Body of pancreas (tissue), 4 donors: ENCODE measurements around the gene ALG3.

ENCODE experiments used
- CTCF ChIP-seq, 7 experiments: fragments of 450-650 bp in 4 of 7; fragments of 200-600 bp in 3 of 7; sonication (generic) in 3 of 7; IDR thresholded peaks; one replicate each; pipeline ENCODE4 v1.5.1; 2016 to 2019; ENCODE audit warnings: antibody characterized with exemption in 7 of 7
- POLR2A ChIP-seq, 3 donors: fragments of 450-650 bp; IDR thresholded peaks; one replicate each; pipeline ENCODE4 v1.6.1; 2016; ENCODE audit warnings: antibody characterized with exemption in 3 of 3, mild to moderate bottlenecking in 2 of 3

DNA sequence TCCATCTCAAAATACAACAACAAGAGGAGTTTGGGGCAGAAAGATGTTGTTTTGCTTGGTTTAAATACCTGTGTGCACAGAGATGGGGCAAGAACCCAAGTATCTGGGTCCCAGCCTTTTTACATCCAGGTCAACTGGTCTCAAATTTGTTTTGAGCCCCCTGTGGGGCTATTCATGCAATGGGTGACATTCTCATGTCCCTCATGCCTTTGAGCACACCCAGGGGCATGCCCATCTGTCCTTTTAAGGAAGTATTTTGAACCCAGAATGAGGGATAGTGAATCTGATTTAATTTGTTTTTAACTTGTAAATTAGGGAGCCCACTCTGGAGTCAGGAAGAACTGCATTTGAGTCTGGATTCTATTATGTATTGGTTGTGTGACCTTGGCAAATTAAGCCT lies 47.9 kb downstream of the ALG3 start:
- TF ChIP-seq CTCF (IDR thresholded peaks at IDR 0.05) (no peak), POLR2A (IDR thresholded peaks at IDR 0.05) (no peak)
